ENCODE data around the gene TXNDC8. TPM values are rescaled to one million over a fixed set of nuclear protein-coding genes. Genes with fewer than 3 reads are reported as not detected.

Gene TXNDC8
- total RNA-seq, 3 donors from 2014 or later: not detected

- no peak overlapping the region for H3K27ac ChIP-seq
- no peaks in the 10 kb centered on the region for H3K36me3 ChIP-seq
- TF ChIP-seq CTCF (IDR thresholded peaks at IDR 0.05): no peak
- no peak overlapping the region for H3K4me3 ChIP-seq
- no peaks in the 10 kb centered on the region for H3K4me1 ChIP-seq
- H3K9me3 ChIP-seq: no peaks in the 10 kb centered on the region
- DNase-seq (ENCODE audit: low spot score in 2 of 2): no peak
- no peaks in the 10 kb centered on the region for H3K27me3 ChIP-seq
- intact Hi-C loops (cut with DNase I; ENCODE audit: low total_unique reads): no loop called here
Observed at GRCh38 chr9:110336363-110336762, 1.3 kb downstream of the TXNDC8 start.

- H3K4me1 ChIP-seq: no peaks in the 10 kb centered on the region
- no peak overlapping the region for H3K27ac ChIP-seq
- TF ChIP-seq POLR2A (IDR thresholded peaks at IDR 0.05) (no peak), CTCF (IDR thresholded peaks at IDR 0.05) (no peak), POLR2AphosphoS5 (IDR thresholded peaks at IDR 0.05) (no peak)
- intact Hi-C loops (cut with DNase I; ENCODE audit: low total_unique reads): no loop called here
- no peak for DNase-seq (ENCODE audit: low spot score in 2 of 2)
- H3K4me3 ChIP-seq: no peak overlapping the region
- H3K27me3 ChIP-seq: no peaks in the 10 kb centered on the region
- no peaks in the 10 kb centered on the region for H3K36me3 ChIP-seq
- no peaks in the 10 kb centered on the region for H3K9me3 ChIP-seq
Observed at GRCh38 chr9:110334871-110335270, 2.8 kb downstream of the TXNDC8 start.

GRCh38 chr9:110334183-110334582 lies 3.5 kb downstream of the TXNDC8 start:
- no peak for DNase-seq (ENCODE audit: low spot score in 2 of 2)
- no peak overlapping the region for H3K27ac ChIP-seq
- no peaks in the 10 kb centered on the region for H3K4me1 ChIP-seq
- no peaks in the 10 kb centered on the region for H3K36me3 ChIP-seq
- intact Hi-C loops (cut with DNase I; ENCODE audit: low total_unique reads): no loop called here
- H3K4me3 ChIP-seq: no peak overlapping the region
- TF ChIP-seq POLR2A (IDR thresholded peaks at IDR 0.05): no peak
- H3K9me3 ChIP-seq: no peaks in the 10 kb centered on the region
- H3K27me3 ChIP-seq: no peaks in the 10 kb centered on the region

GRCh38 chr9:110332766-110333165 lies 4.9 kb downstream of the TXNDC8 start:
- no peak overlapping the region for H3K27ac ChIP-seq
- intact Hi-C loops (cut with DNase I; ENCODE audit: low total_unique reads): no loop called here
- no peaks in the 10 kb centered on the region for H3K36me3 ChIP-seq
- H3K4me3 ChIP-seq: no peak overlapping the region
- H3K9me3 ChIP-seq: no peaks in the 10 kb centered on the region
- DNase-seq (ENCODE audit: low spot score in 2 of 2): no peak
- no peaks in the 10 kb centered on the region for H3K27me3 ChIP-seq
- TF ChIP-seq POLR2A (IDR thresholded peaks at IDR 0.05) (no peak), CTCF (IDR thresholded peaks at IDR 0.05) (no peak), POLR2AphosphoS5 (IDR thresholded peaks at IDR 0.05) (no peak)
- H3K4me1 ChIP-seq: no peaks in the 10 kb centered on the region

GRCh38 chr9:110330484-110331105 lies 7.1 kb downstream of the TXNDC8 start:
- intact Hi-C loops (cut with DNase I; ENCODE audit: low total_unique reads): no loop called here
- TF ChIP-seq CTCF (IDR thresholded peaks at IDR 0.05) (no peak), POLR2A (IDR thresholded peaks at IDR 0.05) (no peak), POLR2AphosphoS5 (IDR thresholded peaks at IDR 0.05) (no peak)
- Histone ChIP-seq H3K27ac (no peak overlapping the region), H3K36me3 (no peaks in the 10 kb centered on the region), H3K9me3 (no peaks in the 10 kb centered on the region), H3K4me3 (no peak overlapping the region), H3K27me3 (no peaks in the 10 kb centered on the region), H3K4me1 (no peaks in the 10 kb centered on the region)
- no peak for DNase-seq (ENCODE audit: low spot score in 2 of 2)

Data from breast epithelium (tissue), 4 donors.